H1 (cell line): Measurements from ENCODE around the gene RASGRP1. TPM values are rescaled to one million over a fixed set of nuclear protein-coding genes. Genes with fewer than 3 reads are reported as not detected.

Source experiments
- EZH2 ChIP-seq: fragments of 200-600 bp; sonication (generic); IDR thresholded peaks from 2 replicates; pipeline ENCODE4 v1.7.1; 2012; ENCODE audit warnings: low read depth, mild to moderate bottlenecking, moderate library complexity, low read length, inconsistent platforms; ENCODE audit not compliant: severe bottlenecking
- polyA plus RNA-seq, 7 experiments: library from polyadenylated mRNA; depleted of rRNA in 3 of 7; stranded (reverse) in 5 of 7; unstranded in 2 of 7; fragments of >200 nt in 5 of 7; fragments of 200-250 nt in 2 of 7; gene quantifications; 1 replicate in 5 of 7; 2 replicates in 1 of 7; 4 replicates in 1 of 7; pipeline versions ENCODE4 v1.2.1 to v1.2.3, GENCODE V29; 2011 to 2013; ENCODE audit warnings: missing spikeins in 2 of 7, mixed read lengths in 2 of 7
- total RNA-seq: library from RNA; stranded (reverse); fragmentation: NEBNext Ultra II Directional; extraction: Animal tissue kit (Norgen Biotek cat#: 25700); gene quantifications from 2 replicates; pipeline ENCODE4 v1.2.1, GENCODE V29; 2021

RASGRP1 gene
- total and polyA plus RNA-seq, 2 of the 8 experiments (the other 6 are each of a cell fraction or from before 2014, with no cell fraction given) = 1.1 to 2.1 TPM

DNA sequence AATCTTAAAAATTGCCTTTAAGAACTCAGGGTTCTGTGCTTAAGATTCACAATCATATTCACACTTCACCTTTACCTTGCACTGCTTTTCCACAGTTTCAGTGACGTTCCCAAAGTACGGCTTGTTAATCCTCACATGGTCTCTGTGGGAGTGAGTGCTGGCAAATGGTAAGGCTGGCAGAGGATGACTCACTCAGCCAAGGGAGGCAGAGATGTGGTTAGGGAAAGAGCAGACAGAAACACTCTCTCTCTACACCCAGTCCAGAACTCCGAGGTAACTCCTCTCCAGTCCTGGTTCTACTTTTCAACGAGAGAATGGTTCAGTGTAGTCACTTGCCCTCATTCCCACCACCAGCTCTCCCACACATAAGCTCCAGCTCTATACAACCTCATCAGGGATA, 33.1 kb downstream of the RASGRP1 start (continued):
- TF ChIP-seq EZH2 = no peak
- TF ChIP-seq, all 59 proteins: peak for 0
